ENCODE measurements around the gene TIGD4. TPM values are rescaled to one million over a fixed set of nuclear protein-coding genes. Genes with fewer than 3 reads are reported as not detected.

Gene TIGD4
- total RNA-seq, 1 experiment from 2014 or later = 2.0 TPM

- H2AFZ ChIP-seq (ENCODE audit: low read length) = no peak overlapping the region
- no peaks in the 10 kb centered on the region for H3K79me2 ChIP-seq (ENCODE audit: insufficient read depth, low read length)
- no peak overlapping the region for H3K27ac Mint-ChIP-seq
- no peak overlapping the region for H3K14ac ChIP-seq (ENCODE audit: insufficient read depth, low read length)
- peaks cover 0 to 2% of the 10 kb centered on the region in 2 experiments; a peak in 2 of 4 replicates for H3K4me1 Mint-ChIP-seq
- no peaks in the 10 kb centered on the region for H3K4me1 ChIP-seq (ENCODE audit: insufficient read depth, low read length)
- no peaks in the 10 kb centered on the region for H4K20me1 ChIP-seq (ENCODE audit: control insufficient read depth, insufficient read depth, insufficient read length)
- no peak overlapping the region for H3K4me2 ChIP-seq (ENCODE audit: insufficient read depth, insufficient read length, low read length)
- no peak for DNase-seq
- no peak overlapping the region for H2BK12ac ChIP-seq (ENCODE audit: insufficient read length, low read depth, low read length)
- H3K9me3 ChIP-seq (ENCODE audit: control insufficient read depth, low read depth, low read length) = no peaks in the 10 kb centered on the region
- H4K5ac ChIP-seq (ENCODE audit: insufficient read length, low read depth, low read length) = no peak overlapping the region
- no peak overlapping the region for H4K8ac ChIP-seq (replicated peaks; ENCODE audit: insufficient read length, low read depth, low read length)
- no peaks in the 10 kb centered on the region for H3K27me3 ChIP-seq (ENCODE audit: insufficient read depth, low read length)
- H3T11ph ChIP-seq (ENCODE audit: low read length) = no peak overlapping the region
- no peak overlapping the region for H3K4me3 Mint-ChIP-seq
- no peak overlapping the region for H3K4ac ChIP-seq (ENCODE audit: low read depth, low read length)
- H3K23me2 ChIP-seq (ENCODE audit: insufficient read length, low read depth, low read length, poor library complexity, severe bottlenecking) = no peaks in the 10 kb centered on the region
- no peak overlapping the region for H3K27ac ChIP-seq (ENCODE audit: insufficient read length, low read depth, low read length)
- no peaks in the 10 kb centered on the region for H3K79me1 ChIP-seq (ENCODE audit: insufficient read depth, low read depth, low read length, poor library complexity, severe bottlenecking)
- H2BK120ac ChIP-seq (ENCODE audit: low read depth, low read length, poor library complexity, severe bottlenecking) = no peak overlapping the region
- H3K9ac ChIP-seq (ENCODE audit: extremely low read depth, insufficient read length, low read length) = no peak overlapping the region
- no peak overlapping the region for H3K56ac ChIP-seq (ENCODE audit: insufficient read length, low read depth, low read length)
- no peak overlapping the region for H3K23ac ChIP-seq (ENCODE audit: insufficient read length, low read depth, low read length)
- TF ChIP-seq CTCF (conservative IDR thresholded peaks at IDR 0.05) = no peak
- peaks cover 2% of the 10 kb centered on the region; the same call in 1 of the 2 replicates for H3K27me3 Mint-ChIP-seq (ENCODE audit: low read depth)
- H2BK15ac ChIP-seq (ENCODE audit: low read depth, low read length) = no peak overlapping the region
- no peaks in the 10 kb centered on the region for H3K9me3 Mint-ChIP-seq
- no CpG with 5 or more reads among the region's 1 CpG for WGBS (ENCODE audit: extremely low coverage, insufficient read length, low lambda C conversion rate)
- H4K91ac ChIP-seq (ENCODE audit: insufficient read length, low read depth, low read length) = no peak overlapping the region
- H3K18ac ChIP-seq (ENCODE audit: insufficient read length, low read depth, low read length) = no peak overlapping the region
- no peak overlapping the region for H2BK20ac ChIP-seq (ENCODE audit: low read depth, low read length, poor library complexity, severe bottlenecking)
- no peak overlapping the region for H2BK5ac ChIP-seq (ENCODE audit: insufficient read length, low read length)
- H3K36me3 Mint-ChIP-seq (ENCODE audit: insufficient read depth in 1 of 3, low read depth in 3 of 3) = no peaks in the 10 kb centered on the region; a peak in 1 of 7 replicates
- H2AK5ac ChIP-seq (ENCODE audit: insufficient read length, low read length) = no peak overlapping the region
Measured at GRCh38 chr4:152727784-152728183, 51.7 kb downstream of the TIGD4 start.

Measured in H9 (cell line).